ENCODE results near the gene MEIOSIN.

Gene MEIOSIN

DNA sequence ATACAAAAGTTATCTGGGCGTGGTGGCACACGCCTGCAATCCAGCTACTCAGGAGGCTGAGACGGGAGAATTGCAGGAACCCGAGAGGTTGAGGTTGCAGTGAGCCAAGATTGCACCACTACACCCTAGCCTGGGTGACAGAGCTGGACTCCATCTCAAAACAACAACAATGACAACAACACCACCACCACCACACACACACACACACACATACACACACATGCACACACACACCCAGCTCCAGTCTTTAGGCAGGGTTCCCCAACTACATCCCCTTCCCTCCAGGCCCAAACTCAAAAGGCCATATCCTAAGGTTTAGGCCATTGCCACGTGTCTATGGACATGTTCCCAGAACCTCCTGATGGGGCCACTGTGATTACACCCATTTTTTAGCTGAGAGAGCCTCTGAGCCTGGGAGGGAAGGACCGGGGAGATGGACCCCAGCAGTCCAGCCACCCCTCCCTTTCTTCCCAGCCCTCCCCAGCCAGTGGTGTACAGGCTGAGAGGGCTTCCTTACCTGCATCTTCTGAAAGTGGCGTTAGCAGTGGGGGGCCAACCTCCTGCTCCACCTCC, 68.5 kb downstream of the MEIOSIN start:
- no peak for DNase-seq (ENCODE audit: low read depth)

DNA sequence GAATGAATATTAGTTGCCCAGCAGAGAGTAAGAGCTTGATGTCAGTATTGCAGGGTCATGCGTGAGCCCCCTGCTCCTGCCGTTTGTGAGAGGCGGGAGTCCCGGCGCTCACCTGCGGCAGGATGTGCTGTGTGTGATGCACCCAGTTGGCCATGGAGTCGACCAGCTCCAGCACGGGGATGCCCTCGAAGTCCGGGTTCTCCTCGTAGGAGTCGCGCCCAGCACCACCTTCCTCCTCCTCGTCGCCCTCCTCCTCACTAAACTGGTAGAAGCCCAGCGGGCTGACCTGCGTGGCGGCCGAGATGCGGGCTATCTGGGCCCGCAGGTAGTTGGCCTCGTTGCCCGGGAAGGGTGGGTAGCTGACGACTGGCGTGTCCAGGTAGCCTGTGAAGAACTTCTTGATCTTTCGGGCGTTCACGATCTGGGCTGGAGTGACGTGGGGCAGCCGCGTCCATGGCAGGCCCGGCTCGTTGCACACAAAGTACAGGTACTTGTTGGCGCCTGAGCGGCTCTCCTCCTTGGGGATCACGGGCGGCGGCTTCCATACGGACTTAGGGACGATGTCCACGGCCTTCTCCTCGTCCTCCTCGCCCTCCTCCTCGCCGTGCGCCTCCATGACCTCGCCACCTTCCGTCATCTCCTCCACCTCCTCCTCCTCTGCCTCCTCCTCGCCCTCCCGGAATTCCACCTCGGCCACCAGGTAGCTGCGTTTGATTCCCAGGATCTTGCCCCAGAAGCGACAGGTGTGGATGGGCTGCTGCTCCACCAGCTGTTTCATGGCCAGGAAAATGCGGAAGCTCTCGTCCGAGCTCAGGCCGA, 71.1 kb downstream of the MEIOSIN start:
- DNase-seq (ENCODE audit: low read depth): no peak

- DNase-seq (ENCODE audit: low read depth): no peak
Measured at GRCh38 chr19:45804959-45805230, 71.7 kb downstream of the MEIOSIN start.

GRCh38 chr19:45805719-45806118, 72.5 kb downstream of the MEIOSIN start:
- no peak for DNase-seq (ENCODE audit: low read depth)

GRCh38 chr19:45809643-45810159, 76.5 kb downstream of the MEIOSIN start:
- DNase-seq (ENCODE audit: low read depth): no peak

DNA sequence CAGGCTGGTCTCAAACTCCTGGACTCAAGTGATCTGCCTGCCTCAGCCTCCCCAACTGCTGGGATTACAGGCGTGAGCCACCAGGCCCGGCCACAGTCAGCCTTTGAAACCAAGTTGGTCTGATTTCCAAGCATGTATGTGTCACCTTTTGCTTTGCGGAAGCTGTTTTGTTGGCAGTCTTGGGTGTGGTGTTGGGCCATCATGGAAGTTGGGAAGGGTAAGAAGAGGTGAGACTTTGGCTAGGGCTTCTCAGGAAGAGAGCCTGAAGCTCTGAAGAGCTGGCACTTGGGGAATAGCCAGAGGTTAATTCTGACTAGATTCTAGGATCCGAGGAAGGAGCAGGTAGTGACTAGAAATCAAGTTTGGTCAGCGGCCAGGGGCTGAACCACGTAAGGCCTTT, 79.1 kb downstream of the MEIOSIN start:
- no peak for DNase-seq (ENCODE audit: low read depth)
